GM21717 (cell line): ENCODE results near the gene APCDD1.
"Not testable (repeated sequence)": the region's sequence is repeated elsewhere in the genome, so short reads cannot be mapped to it uniquely, and the experiment has no call there.

Source experiments
- ATAC-seq: cut with Tn5 transposase; IDR thresholded peaks from one replicate; pipeline ENCODE4 v1.9.1; 2021; ENCODE audit warnings: mild to moderate bottlenecking, moderate library complexity; ENCODE audit not compliant: unreplicated experiment

APCDD1 gene

DNA sequence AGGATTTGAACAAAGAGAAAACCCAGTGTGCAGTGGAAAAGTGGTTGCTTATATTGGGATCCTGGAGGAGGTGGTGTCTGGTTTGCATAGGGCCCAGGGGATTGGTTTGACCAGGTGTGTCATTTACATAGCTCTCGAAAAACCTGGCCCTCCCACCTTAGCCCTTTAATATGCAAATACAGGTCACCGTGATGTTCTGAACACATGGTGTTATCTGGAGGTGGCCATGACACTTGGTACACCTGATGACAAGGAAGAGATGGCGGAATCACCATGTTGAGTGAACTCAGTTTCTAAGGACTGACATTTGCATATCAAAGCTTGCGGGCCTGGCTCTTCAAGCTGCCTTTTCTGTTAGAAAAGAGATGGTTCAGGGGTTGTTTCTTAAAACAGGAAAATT, 69.1 kb downstream of the APCDD1 start:
- no peak for ATAC-seq

DNA sequence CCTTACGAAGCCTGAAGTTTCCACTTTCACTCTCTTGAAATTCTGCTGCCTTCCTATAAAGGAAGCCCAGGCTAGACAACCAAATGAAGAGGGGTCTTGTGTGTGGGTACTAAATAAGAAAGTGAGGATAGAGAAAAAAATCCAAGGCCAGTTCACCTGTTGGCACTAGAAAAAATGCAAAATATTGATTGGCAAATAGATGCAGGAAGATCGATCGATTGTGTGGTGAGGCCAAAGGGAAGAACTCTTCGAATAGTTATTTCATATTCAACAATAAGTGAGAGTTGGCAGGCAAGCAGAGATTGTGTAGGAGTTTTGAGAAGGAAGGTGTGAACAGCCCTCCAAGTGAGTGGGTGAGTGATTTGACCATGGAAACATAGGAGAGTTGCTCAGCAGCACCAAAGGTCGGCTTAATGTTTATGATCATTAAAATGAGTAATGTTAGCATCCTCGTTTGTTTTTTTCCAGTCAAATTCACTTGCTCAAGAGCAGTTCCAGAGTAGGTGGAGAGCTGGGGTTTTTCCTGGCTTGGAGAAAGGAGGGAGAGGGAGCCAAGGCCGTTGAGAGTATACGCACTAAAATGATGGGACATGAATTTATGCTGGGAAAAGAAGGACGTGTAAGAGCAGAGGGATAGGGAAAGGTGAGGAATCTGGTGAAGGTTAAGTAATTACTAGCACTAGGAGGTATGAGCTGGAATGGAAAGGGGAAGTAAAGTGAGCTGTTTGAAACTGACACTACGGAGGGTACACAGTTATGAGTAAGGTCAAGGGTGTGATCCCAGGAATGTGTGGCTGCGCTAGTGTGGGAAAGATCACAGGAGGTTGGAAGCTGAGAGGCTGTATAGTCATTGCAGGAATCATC, 70.3 kb downstream of the APCDD1 start:
- ATAC-seq: no peak

DNA sequence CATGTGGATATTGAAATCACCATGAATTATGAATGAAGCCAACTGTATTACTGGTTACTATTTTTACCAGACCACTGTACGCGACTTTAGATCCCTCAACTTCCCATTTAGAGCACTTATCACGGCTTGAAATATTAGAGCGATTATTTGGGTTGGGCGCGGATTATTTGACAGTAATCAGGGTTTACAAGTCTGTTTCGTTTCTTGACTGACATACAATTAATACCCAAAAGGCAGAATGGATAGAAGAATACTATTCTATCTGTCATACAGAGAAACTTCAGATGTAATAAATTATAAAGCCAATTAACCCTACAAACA, 70.9 kb downstream of the APCDD1 start:
- ATAC-seq: no peak

DNA sequence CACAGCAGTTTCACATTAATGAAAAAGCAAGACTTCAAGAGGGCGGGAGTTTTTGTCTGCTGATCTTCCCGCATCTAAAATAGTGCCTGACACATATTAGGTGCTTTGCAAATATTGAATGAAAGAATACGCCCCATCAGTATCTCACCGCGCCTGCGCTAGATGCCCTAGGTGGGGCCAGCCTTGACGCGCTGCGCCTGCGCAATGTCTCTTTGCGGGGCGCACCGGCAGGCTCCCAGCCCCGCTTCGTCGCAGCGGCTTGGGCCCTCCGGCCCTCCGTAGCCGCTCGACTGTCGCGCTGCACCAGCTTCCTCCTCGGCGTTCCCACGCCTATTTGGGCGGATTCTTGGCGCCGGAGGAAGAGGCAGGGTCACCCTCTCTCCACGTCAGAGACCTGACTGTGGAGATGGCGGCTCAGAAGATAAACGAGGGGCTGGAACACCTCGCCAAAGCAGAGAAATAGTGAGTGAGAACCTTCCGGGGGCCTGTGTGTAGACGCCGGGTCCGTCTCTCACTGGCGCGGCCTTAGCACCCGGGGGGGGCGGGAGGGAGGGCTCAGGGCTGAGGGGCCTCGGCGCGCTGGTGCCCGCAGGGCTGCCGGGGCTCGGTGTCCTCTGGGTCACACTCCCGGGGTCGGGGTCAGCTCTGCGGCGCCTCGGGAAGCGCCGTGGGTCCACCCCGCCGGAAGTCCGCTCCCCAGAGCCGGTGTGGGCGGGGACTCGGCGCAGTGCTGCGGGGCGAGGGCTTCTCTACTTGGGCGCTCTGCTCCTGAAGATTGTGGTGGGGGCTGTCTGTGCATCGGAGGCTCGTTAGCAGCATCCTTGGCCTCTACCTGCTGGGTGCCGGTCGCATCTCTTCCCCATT, 71.5 kb downstream of the APCDD1 start, which contains the start of gene NAPG:
NAPG (plus strand) TSS at position 331 of the 864 bp plus-strand sequence; CDS start at position 407, 76 bp downstream.
- peak; percentile 81 for ATAC-seq

DNA sequence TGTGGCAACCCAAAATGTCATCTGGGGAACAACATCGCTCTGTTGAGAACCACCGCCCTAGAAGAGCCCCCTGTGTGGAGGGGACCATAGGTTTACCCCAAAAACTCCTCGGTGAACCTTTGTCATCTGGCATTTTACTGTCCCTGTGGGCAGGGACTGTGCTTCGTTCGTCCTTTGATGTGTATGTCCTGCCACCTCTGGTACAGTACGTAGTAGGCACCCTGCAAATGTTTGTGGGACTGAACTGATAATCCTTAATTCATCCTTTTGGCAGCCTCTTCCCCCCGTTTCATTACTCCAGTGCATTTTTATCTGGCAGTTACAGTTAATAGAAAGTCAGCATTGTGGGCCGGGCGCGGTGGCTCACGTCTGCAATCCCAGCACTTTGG, 72.1 kb downstream of the APCDD1 start:
- no peak for ATAC-seq

DNA sequence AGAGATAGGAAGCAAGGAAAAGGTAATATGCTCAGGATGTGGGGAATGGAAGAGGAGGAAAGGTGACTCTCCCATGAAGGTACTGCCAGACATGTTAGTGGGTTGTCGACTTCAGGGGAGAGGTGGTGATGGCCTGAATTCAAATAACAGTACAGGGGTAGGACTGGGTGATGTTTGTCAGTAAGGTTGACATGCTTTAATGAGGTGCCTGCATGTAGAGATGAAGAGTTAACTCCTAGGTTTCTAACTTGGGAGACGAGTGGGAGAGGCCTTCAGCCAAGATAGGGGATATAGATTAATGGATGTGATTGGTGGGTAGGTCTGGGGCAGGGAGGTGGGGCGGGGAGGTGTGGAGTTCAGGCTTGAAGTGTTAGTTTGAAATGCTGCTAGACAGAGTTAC, 74.0 kb downstream of the APCDD1 start:
- no peak for ATAC-seq

DNA sequence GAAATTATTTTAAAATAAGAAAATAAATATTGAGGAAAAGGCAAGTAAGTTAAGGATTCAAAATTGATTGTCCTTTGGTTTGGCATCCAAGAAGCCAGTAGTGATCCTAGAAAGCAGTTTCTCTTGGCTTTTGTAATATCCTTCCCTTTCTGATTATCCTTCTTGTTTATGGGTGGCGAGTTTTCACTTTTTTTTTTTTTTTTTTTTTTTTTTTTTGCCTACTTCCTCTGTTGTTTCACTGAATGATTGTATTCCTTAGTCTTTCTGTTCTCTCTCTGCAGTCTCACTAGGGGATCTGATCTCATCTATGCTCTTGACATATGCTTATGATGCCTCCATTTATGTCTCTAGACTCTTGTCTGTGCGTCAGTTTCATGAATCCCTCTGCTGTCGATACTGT, 75.6 kb downstream of the APCDD1 start:
- ATAC-seq: no peak

DNA sequence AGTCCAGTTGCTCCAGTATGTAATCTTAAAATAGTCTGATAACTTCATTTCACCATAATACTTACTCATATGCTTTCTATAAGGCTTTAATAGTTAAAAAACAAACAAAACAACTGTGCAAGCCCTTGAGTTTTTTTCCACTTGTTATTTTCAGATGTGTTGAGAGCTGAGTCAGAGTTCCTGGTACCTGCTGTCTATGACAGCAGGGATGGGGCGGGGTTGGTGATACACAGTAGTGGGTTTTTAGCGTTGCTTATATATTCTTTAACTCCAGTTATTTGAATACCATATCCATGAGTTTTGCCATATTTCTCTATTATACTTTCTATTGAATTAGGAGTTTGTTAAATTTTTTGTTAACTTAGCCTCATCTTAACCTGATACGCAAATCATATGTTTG, 76.4 kb downstream of the APCDD1 start:
- ATAC-seq: no peak

DNA sequence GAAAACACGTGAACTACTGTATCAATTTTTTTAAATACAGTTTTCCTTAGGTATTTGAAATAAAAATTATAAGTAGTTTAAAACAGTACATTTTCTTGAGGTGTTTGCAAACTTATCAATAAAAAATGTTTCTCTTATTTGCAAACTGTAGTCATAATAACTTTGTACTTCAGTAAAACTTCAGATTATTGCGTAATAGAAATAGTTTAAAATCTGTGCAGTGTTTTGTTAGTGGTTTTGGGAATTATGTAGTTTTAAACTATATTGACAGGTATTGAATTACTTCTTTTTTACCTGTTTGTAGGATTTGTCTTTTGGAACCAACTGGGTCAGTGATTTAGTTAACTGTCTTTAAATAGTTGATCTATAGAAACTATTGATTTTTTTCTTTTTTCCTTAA, 78.7 kb downstream of the APCDD1 start:
- no peak for ATAC-seq

DNA sequence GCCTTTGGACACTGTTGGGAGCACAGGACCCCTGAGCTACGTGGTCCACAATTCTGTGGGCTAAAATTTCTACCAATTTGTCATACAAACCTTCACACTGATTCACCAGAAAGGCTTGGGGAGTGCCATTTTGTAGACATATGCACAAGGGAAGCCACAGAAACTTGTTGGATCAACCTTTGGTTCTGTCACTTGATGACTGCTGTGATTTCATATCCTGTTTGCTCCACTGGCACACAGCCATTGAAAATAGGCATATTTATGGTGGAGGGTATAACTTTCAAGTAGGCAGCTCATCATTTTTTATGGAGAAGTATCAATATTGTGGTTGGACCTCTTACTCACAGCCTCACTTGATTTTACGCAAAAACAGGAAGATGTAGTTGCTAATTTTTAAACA, 81.8 kb downstream of the APCDD1 start:
- no peak for ATAC-seq

DNA sequence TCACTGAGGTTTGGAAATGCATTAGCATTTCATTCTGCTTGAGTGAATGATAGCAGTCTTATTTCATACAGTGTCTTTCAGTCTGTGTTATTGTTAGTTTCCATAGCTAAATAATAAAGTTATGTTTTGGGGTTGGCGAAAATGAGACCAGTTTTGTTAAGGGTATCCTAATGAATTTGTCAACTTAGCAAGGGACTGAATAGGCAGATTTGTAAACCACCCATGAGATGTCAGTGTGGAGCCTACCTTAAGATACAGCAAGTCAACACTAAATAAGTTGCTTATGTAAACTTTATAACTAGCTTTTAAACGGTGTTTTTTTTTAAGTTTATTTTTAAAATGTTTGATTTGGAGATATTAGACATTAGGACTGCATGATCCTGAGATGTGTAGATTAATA, 83.3 kb downstream of the APCDD1 start:
- ATAC-seq: no peak

DNA sequence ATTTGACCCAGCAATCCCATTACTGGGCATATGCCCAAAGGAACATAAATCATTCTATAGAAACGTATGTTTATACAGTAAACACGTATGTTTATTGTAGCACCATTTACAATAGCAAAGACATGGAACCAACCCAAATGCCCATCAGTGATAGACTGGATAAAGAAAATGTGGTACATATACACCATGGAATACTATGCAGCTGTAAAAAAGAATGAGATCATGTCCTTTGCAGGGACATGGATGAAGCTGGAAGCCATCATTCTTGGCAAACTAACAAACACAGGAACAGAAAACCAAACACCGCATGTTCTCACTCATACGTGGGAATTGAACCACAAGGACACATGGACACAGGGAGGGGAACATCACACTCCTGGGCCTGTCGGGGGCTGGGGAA, 84.7 kb downstream of the APCDD1 start:
- not testable (repeated sequence) for ATAC-seq
